Liver (tissue), 9 donors: Measurements from ENCODE around the gene IFT43. TPM values are rescaled to one million over a fixed set of nuclear protein-coding genes. Genes with fewer than 3 reads are reported as not detected.

Experiments
- DNase-seq: peaks from one replicate; pipeline ENCODE4 v3.0.0-alpha.2; 2017; ENCODE audit warnings: low spot score
- H3K27ac ChIP-seq, 2 donors: one replicate each; pipeline ENCODE4 v1.7.0; 2013; ENCODE audit warnings: inconsistent platforms in 2 of 2, low read length in 2 of 2, control low read depth in 1 of 2, low read depth in 1 of 2, mild to moderate bottlenecking in 1 of 2
- H3K27me3 ChIP-seq, 4 donors: one replicate each; pipeline versions ENCODE4 v1.6.1 to v1.7.0; 2013; ENCODE audit warnings: low read length in 3 of 4, inconsistent platforms in 1 of 4, mild to moderate bottlenecking in 1 of 4, moderate library complexity in 1 of 4; ENCODE audit not compliant: control insufficient read depth in 4 of 4, insufficient read depth in 4 of 4
- H3K36me3 ChIP-seq, 4 donors: one replicate each; pipeline versions ENCODE4 v1.6.1 to v1.7.0; 2013; ENCODE audit warnings: low read length in 3 of 4, mild to moderate bottlenecking in 3 of 4, low read depth in 1 of 4, moderate library complexity in 1 of 4; ENCODE audit not compliant: control insufficient read depth in 4 of 4, insufficient read depth in 3 of 4
- H3K4me1 ChIP-seq, 4 donors: one replicate each; pipeline versions ENCODE4 v1.6.1 to v1.7.0; 2013; ENCODE audit warnings: low read length in 3 of 4, mild to moderate bottlenecking in 3 of 4, moderate library complexity in 1 of 4; ENCODE audit not compliant: control insufficient read depth in 4 of 4, insufficient read depth in 4 of 4
- H3K4me3 ChIP-seq, 3 donors: one replicate each; pipeline versions ENCODE4 v1.6.1 to v1.7.0; 2013; ENCODE audit warnings: low read length in 3 of 3, control low read depth in 1 of 3, low read depth in 1 of 3, mild to moderate bottlenecking in 1 of 3
- H3K9ac ChIP-seq, 2 donors: one replicate each; pipeline ENCODE4 v1.7.0; 2013; ENCODE audit warnings: low read length in 2 of 2, mild to moderate bottlenecking in 2 of 2, moderate library complexity in 2 of 2, control low read depth in 1 of 2, low read depth in 1 of 2
- H3K9me3 ChIP-seq, 4 donors: one replicate each; pipeline versions ENCODE4 v1.6.1 to v1.7.0; 2013; ENCODE audit warnings: low read length in 3 of 4; ENCODE audit not compliant: control insufficient read depth in 4 of 4
- ATF3 ChIP-seq: IDR thresholded peaks from 2 replicates; pipeline ENCODE4 v1.6.1; 2016; ENCODE audit warnings: antibody characterized with exemption
- CTCF ChIP-seq: fragments of 150-350 bp; IDR thresholded peaks from 2 replicates; pipeline ENCODE4 v1.5.1; 2017; ENCODE audit warnings: improper control_type of control experiment, low read depth, low read length; ENCODE audit not compliant: missing input control
- EGR1 ChIP-seq, 2 donors: IDR thresholded peaks; 2 replicates each; pipeline ENCODE4 v1.6.1; 2016 to 2018; ENCODE audit warnings: antibody characterized with exemption in 2 of 2, low read depth in 2 of 2
- FOXA1 ChIP-seq: IDR thresholded peaks from 2 replicates; pipeline ENCODE4 v1.6.1; 2016; ENCODE audit warnings: antibody characterized with exemption
- FOXA2 ChIP-seq: IDR thresholded peaks from 2 replicates; pipeline ENCODE4 v1.6.1; 2016; ENCODE audit warnings: antibody characterized with exemption
- GABPA ChIP-seq, 2 donors: IDR thresholded peaks in 1 of 2; conservative IDR thresholded peaks in 1 of 2; 2 replicates each; pipeline ENCODE4 v1.6.1; 2016; ENCODE audit warnings: antibody characterized with exemption in 2 of 2, mild to moderate bottlenecking in 1 of 2, moderate library complexity in 1 of 2
- HNF4A ChIP-seq, 2 donors: conservative IDR thresholded peaks; 2 replicates each; pipeline ENCODE4 v1.6.1; 2016; ENCODE audit warnings: antibody characterized with exemption in 2 of 2, mild to moderate bottlenecking in 2 of 2
- HNF4G ChIP-seq: IDR thresholded peaks from 2 replicates; pipeline ENCODE4 v1.6.1; 2016; ENCODE audit warnings: antibody characterized with exemption
- JUND ChIP-seq, 2 donors: IDR thresholded peaks; 2 replicates each; pipeline ENCODE4 v1.6.1; 2016; ENCODE audit warnings: antibody characterized with exemption in 2 of 2
- MAX ChIP-seq: IDR thresholded peaks from 2 replicates; pipeline ENCODE4 v1.6.1; 2016; ENCODE audit warnings: antibody characterized with exemption
- NR2F2 ChIP-seq: IDR thresholded peaks from 2 replicates; pipeline ENCODE4 v1.6.1; 2016; ENCODE audit warnings: antibody characterized with exemption
- RAD21 ChIP-seq, 2 donors: IDR thresholded peaks; 2 replicates each; pipeline ENCODE4 v1.6.1; 2016; ENCODE audit warnings: antibody characterized with exemption in 2 of 2, mild to moderate bottlenecking in 2 of 2
- REST ChIP-seq: IDR thresholded peaks from 2 replicates; pipeline ENCODE4 v1.6.1; 2016; ENCODE audit warnings: antibody characterized with exemption, mild to moderate bottlenecking
- RXRA ChIP-seq, 2 donors: IDR thresholded peaks; 2 replicates each; pipeline ENCODE4 v1.6.1; 2017 to 2018; ENCODE audit warnings: antibody characterized with exemption in 2 of 2, mild to moderate bottlenecking in 1 of 2
- SP1 ChIP-seq: IDR thresholded peaks from 2 replicates; pipeline ENCODE4 v1.6.1; 2018; ENCODE audit warnings: antibody characterized with exemption, mild to moderate bottlenecking
- TAF1 ChIP-seq: conservative IDR thresholded peaks from 2 replicates; pipeline ENCODE4 v1.6.1; 2016; ENCODE audit warnings: antibody characterized with exemption, mild to moderate bottlenecking
- YY1 ChIP-seq: IDR thresholded peaks from 2 replicates; pipeline ENCODE4 v1.6.1; 2016; ENCODE audit warnings: antibody characterized with exemption, mild to moderate bottlenecking
- ZBTB33 ChIP-seq: IDR thresholded peaks from 2 replicates; pipeline ENCODE4 v1.6.1; 2016; ENCODE audit warnings: antibody characterized with exemption
- WGBS: extraction: QIAGEN DNeasy Blood & Tissue Kit; methylation state at CpG from one replicate; pipeline ENCODE4 v1.1.7; 2013; 5-methylcytosine and 5-hydroxymethylcytosine counted together
- polyA plus RNA-seq, 2 donors: library from polyadenylated mRNA; stranded (reverse) in 1 of 2; unstranded in 1 of 2; fragments of 200-250 nt in 1 of 2; fragments of >200 nt in 1 of 2; fragmentation: Nextera tagmentation in 1 of 2; extraction: Ambion mirVana in 1 of 2; gene quantifications; one replicate each; pipeline versions ENCODE4 v1.2.1 to v1.2.3, GENCODE V29; 2013 to 2015
- total RNA-seq, 2 donors: library from RNA; depleted of rRNA; stranded (reverse); fragments of >200 nt; gene quantifications; one replicate each; pipeline ENCODE4 v1.2.3, GENCODE V29; 2014
- donor health status: healthy.
- donor health status: healthy.
- donor health status: healthy.
- donor health status: healthy.
- donor health status: healthy.

The IFT43 gene
- total and polyA plus RNA-seq, 4 donors = 7.8 to 33.6 (median 19.3) TPM

- no peak for TF ChIP-seq FOXA2
- TF ChIP-seq ZBTB33 = no peak
- TF ChIP-seq NR2F2 = no peak
- no peak for TF ChIP-seq TAF1
- TF ChIP-seq HNF4G = no peak
- TF ChIP-seq RAD21 (IDR thresholded peaks at IDR 0.05) = no peak
- TF ChIP-seq JUND (IDR thresholded peaks at IDR 0.05) = no peak
- no peak for TF ChIP-seq HNF4A (conservative IDR thresholded peaks at IDR 0.05)
- TF ChIP-seq MAX = no peak
- TF ChIP-seq FOXA1 = no peak
- no peak for TF ChIP-seq SP1
- no peak for TF ChIP-seq CTCF
- TF ChIP-seq EGR1 (IDR thresholded peaks at IDR 0.05; ENCODE audit: low read depth in 2 of 2) = no peak
- no peak for TF ChIP-seq GABPA (IDR thresholded peaks at IDR 0.05 in 1 of 2, conservative IDR thresholded peaks at IDR 0.05 in 1 of 2)
- TF ChIP-seq ATF3 = no peak
- no peak for TF ChIP-seq RXRA (IDR thresholded peaks at IDR 0.05)
- TF ChIP-seq REST = no peak
- no peak for TF ChIP-seq YY1
- no peak for DNase-seq
- 92% methylated on average over 7 of the region's 7 CpGs for WGBS
These were observed 96.1 kb downstream of the IFT43 start for GRCh38 chr14:76081642-76082041.

More at GRCh38 chr14:76081642-76082041, 96.1 kb downstream of the IFT43 start:
- Histone ChIP-seq H3K36me3 (peaks cover 2 to 11% (median 6%) of the 10 kb centered on the region in 4 donors), H3K9me3 (no peaks in the 10 kb centered on the region), H3K9ac (no peak overlapping the region), H3K4me3 (no peak overlapping the region), H3K27me3 (no peaks in the 10 kb centered on the region), H3K27ac (no peak overlapping the region), H3K4me1 (no peaks in the 10 kb centered on the region)
